Measurements from ENCODE around the gene TMEM234.

TMEM234 gene

GRCh38 chr1:32240140-32240951 is 18.2 kb upstream of the TMEM234 start:
- in situ Hi-C loops (cut with MboI; ENCODE audit: low sequenced_read_pairs): no loop called here

GRCh38 chr1:32239790-32240139 is 17.6 kb upstream of the TMEM234 start:
- in situ Hi-C loops (cut with MboI; ENCODE audit: low sequenced_read_pairs): no loop called here

DNA sequence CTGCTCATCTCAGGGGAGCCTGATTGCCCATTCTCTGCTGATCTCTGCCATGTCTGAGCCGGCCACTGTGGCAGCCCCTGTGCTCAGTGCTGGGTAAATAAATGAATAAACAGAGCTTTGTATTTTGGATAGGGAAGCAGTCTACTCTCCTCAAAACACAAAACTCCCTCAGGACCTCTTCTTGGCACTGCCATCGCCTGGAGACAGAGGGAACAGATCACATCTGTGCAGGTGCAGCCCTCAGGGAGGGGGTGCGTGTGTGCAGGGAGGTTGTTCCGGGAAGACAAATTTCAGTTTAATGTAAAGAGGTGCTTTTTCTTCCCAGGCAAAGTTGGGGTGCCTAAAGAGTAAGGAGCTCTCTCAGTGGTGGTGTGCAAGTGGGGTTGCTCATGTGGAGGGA is 17.2 kb upstream of the TMEM234 start:
- in situ Hi-C loops (cut with MboI; ENCODE audit: low sequenced_read_pairs): no loop called here

GRCh38 chr1:32234792-32235191 is 12.6 kb upstream of the TMEM234 start:
- in situ Hi-C loops (cut with MboI; ENCODE audit: low sequenced_read_pairs): no loop called here

DNA sequence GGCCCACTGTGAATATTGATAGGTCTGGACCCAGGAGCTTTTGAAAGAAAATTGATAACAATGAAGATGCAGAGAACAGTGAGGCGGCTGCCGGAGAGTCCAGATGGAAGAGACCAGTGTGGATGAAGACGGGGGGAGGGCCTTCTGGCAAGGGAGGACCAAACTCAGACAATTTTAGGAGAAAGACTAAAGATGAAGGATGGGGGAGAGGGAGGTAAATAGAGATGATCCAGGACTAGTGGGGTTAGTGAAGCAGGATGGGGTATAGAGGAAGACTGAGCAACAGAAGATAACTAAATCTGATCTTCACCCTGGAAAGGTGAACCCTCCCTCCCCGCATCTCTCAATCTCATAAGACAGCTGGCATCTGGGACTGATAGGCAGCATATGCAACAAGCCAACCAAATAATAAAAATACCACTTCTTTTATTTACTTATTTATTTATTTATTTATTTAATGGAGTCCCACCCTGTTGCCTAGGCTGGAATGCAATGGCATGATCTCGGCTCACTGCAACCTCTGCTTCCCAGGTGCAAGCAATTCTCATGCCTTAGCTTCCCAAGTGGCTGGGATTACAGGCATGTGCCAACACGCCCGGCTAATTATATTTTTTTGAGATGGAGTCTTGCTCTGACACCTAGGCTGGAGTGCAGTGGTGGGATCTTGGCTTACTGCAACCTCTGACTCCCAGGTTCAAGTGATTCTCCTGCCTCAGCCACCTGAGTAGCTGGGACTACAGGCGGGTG is 10.6 kb upstream of the TMEM234 start:
- in situ Hi-C loops (cut with MboI; ENCODE audit: low sequenced_read_pairs): no loop called here

GRCh38 chr1:32231843-32232432 is 9.8 kb upstream of the TMEM234 start:
- in situ Hi-C loops (cut with MboI; ENCODE audit: low sequenced_read_pairs): no loop called here

DNA sequence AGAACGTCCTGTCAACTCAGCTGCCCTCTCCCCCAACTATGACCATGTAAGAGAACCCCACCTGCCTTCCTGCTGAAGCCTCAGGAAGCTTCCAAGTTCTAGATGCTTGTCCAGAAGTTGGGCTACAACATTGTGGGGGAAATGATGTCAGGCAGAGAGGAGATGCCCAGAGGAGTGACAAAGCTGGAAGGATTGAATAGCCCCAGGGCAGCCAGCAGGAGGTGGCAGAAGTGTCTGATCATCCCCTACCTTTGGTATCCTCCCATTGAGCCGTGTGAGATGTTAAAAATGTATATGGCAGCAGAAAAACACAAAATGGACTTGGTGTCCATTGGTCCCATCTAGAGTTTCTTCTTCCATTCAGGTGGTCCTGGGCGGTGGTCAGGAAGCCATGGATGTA is 6.6 kb upstream of the TMEM234 start:
- in situ Hi-C loops (cut with MboI; ENCODE audit: low sequenced_read_pairs): no loop called here

DNA sequence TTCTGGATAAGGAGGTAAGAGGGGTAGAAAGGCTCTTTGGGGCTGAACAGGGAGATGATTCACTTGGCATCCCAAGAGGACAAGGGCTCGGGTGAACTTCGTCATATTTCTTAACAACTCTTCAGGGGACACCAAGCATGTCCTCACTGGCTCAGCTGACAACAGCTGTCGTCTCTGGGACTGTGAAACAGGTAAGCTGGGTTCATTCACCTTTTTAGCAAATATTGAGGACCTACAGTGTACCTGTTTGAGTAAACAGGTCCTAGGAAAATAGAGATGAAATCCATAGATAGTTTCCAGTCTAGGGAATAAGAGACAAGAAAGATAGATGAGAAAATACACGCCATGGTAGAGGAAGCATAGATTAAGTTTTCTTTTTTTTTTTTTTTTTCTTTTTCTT is 2.1 kb upstream of the TMEM234 start:
- in situ Hi-C loops (cut with MboI; ENCODE audit: low sequenced_read_pairs): loop anchor here (25.0 kb wide), 1 partner anchor 138 kb away; the partner anchor contains the start of genes FAM229A and TSSK3

GRCh38 chr1:32223683-32224082 is 1.5 kb upstream of the TMEM234 start:
- in situ Hi-C loops (cut with MboI; ENCODE audit: low sequenced_read_pairs): loop anchor here (25.0 kb wide), 1 partner anchor 139 kb away; the partner anchor contains the start of genes FAM229A and TSSK3

GRCh38 chr1:32221581-32221979 is 573 bp downstream of the TMEM234 start:
- in situ Hi-C loops (cut with MboI; ENCODE audit: low sequenced_read_pairs): loop anchor here (25.0 kb wide), 1 partner anchor 141 kb away; the partner anchor contains the start of genes FAM229A and TSSK3

- in situ Hi-C loops (cut with MboI; ENCODE audit: low sequenced_read_pairs): loop anchor here (25.0 kb wide), 1 partner anchor 141 kb away; the partner anchor contains the start of genes FAM229A and TSSK3
Observed at GRCh38 chr1:32220746-32221580, 1.2 kb downstream of the TMEM234 start.

DNA sequence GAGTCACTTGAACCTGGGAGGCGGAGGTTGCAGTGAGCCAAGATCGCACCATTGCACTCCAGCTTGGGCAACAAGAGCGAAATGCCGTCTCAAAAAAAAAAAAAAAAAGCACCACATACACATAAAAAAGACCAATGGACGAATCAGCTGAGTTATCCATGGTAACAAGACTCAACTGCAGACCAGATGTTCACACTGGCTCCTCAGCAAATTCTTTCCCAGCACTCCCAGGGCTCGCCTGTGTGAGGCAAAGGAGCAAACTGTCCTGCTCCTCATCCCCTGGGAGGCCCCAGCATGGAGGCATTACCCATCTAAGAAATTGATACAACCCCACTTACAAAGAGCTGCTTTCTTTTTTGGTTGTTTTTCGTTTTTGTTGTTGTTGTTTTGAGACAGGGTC is 3.1 kb downstream of the TMEM234 start:
- in situ Hi-C loops (cut with MboI; ENCODE audit: low sequenced_read_pairs): loop anchor here (25.0 kb wide), 1 partner anchor 143 kb away; the partner anchor contains the start of genes FAM229A and TSSK3

GRCh38 chr1:32216566-32216965 is 5.6 kb downstream of the TMEM234 start:
- in situ Hi-C loops (cut with MboI; ENCODE audit: low sequenced_read_pairs): loop anchor here (25.0 kb wide), 1 partner anchor 146 kb away; the partner anchor contains the start of genes FAM229A and TSSK3

- in situ Hi-C loops (cut with MboI; ENCODE audit: low sequenced_read_pairs): loop anchor here (25.0 kb wide), 1 partner anchor 146 kb away; the partner anchor contains the start of genes FAM229A and TSSK3
Observed at GRCh38 chr1:32215629-32216480, 6.3 kb downstream of the TMEM234 start.

GRCh38 chr1:32208891-32209328 is 13.2 kb downstream of the TMEM234 start, which contains the start of gene DCDC2B:
TSS of gene DCDC2B (plus strand) at chr1:32209089. CDS start at chr1:32209094, 5 bp downstream.
- in situ Hi-C loops (cut with MboI; ENCODE audit: low sequenced_read_pairs): loop anchor here (25.0 kb wide), 1 partner anchor 153 kb away; the partner anchor contains the start of genes FAM229A and TSSK3

DNA sequence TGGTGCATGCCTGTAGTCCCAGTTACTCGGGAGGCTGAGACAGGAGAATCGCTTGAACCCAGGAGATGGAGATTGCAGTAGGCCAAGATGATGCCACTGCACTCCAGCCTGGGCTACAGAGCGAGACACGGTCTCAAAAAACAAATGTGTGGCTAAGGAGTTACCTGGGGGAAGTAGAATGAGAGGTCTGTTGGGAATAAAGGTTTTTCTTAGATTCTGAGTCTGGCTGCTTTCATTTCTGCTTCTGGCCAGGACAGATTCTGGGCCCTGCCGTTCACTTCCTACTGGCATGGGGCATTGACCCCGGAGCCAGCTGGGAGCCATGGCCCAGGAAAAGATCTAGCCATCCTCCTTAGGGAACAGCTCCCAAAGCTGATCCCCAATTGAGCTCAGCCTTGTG is 13.7 kb downstream of the TMEM234 start:
- in situ Hi-C loops (cut with MboI; ENCODE audit: low sequenced_read_pairs): loop anchor here (25.0 kb wide), 1 partner anchor 154 kb away; the partner anchor contains the start of genes FAM229A and TSSK3

DNA sequence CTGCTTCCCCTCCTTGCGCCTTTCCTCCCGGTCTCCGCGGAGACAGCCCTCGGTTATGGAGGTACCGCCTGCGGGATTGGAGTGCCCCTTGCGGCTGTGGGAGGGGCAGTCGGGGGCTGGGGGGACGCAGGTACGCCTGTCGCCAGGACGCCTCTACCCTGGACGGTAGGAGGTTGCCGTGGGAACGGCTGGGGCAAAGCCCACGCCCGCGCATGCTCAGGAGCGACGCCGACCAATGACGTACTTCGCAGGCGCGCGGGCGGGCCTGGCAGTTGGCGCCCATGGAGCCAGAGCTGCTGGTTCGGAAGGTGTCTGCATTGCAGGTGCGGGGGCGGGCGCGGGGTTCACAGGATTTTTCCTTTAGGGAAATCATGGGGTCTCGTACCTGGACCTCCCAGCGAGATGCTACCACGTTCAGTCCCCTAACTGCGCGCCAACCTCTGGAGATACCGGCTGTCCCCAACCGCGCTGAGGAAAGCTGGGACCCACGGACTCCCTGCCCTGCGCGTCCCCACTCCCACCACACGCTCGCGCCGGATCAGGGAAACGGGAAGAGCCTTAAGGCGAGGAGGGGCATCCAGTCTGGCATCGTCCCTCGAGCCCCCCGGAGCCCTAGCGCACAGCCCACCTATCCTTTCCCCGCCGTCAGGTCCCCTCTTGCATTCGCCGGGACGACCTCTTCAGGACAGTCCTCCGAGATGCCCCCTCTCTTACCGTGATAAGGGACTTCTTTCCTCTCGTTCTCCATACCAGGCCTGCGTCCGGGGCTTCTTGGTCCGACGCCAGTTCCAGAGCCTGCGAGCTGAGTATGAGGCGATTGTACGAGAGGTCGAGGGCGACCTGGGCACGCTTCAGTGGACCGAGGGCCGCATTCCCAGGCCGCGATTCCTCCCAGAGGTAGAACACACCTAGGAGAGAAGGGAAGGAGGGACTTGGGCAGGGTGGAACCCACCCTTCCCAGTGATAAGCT is 16.5 kb downstream of the TMEM234 start, which contains the start of gene IQCC:
IQCC (plus strand) TSS at position 271 of the 970 bp plus-strand sequence; CDS start at position 282, 11 bp downstream.
- in situ Hi-C loops (cut with MboI; ENCODE audit: low sequenced_read_pairs): loop anchor here (25.0 kb wide), 1 partner anchor 157 kb away; the partner anchor contains the start of genes FAM229A and TSSK3

Measured in HL-60/S4 treated with phorbol 12-myristate 13-acetate at 8.2 ng/mL for 4 days and 3 days (cell line).